Hematopoietic multipotent progenitor cell treated with erythropoietin and hydrocortisone succinate and interleukin-3 and kit ligand, for 4 days (in vitro differentiated cells): ENCODE results near the gene MINDY4.

ENCODE experiments used
- DNase-seq: peaks from one replicate; pipeline ENCODE4 v3.0.0-alpha.2; 2015

MINDY4 gene

GRCh38 chr7:30859202-30859939 is 88.2 kb downstream of the MINDY4 start:
- no peak for DNase-seq

- DNase-seq = no peak
Measured at GRCh38 chr7:30859940-30860496, 88.8 kb downstream of the MINDY4 start.

GRCh38 chr7:30861612-30862011 is 90.4 kb downstream of the MINDY4 start:
- DNase-seq = no peak

GRCh38 chr7:30862995-30863705 is 91.9 kb downstream of the MINDY4 start:
- no peak for DNase-seq

GRCh38 chr7:30863706-30864035 is 92.5 kb downstream of the MINDY4 start:
- DNase-seq = no peak

GRCh38 chr7:30864101-30864500 is 92.9 kb downstream of the MINDY4 start:
- DNase-seq = no peak

- no peak for DNase-seq
Measured at GRCh38 chr7:30865076-30865475, 93.9 kb downstream of the MINDY4 start.

- DNase-seq = no peak
Measured at GRCh38 chr7:30865821-30866220, 94.6 kb downstream of the MINDY4 start.

GRCh38 chr7:30866939-30867338 is 95.7 kb downstream of the MINDY4 start:
- DNase-seq = no peak

GRCh38 chr7:30867483-30867882 is 96.3 kb downstream of the MINDY4 start:
- DNase-seq = no peak

- DNase-seq = no peak
Measured at GRCh38 chr7:30869794-30870611, 98.8 kb downstream of the MINDY4 start.

GRCh38 chr7:30870821-30871518 is 99.8 kb downstream of the MINDY4 start:
- no peak for DNase-seq

GRCh38 chr7:30871655-30872054 is 100.4 kb downstream of the MINDY4 start:
- no peak for DNase-seq

GRCh38 chr7:30873207-30873606 is 102.0 kb downstream of the MINDY4 start:
- DNase-seq = no peak

- DNase-seq = no peak
Measured at GRCh38 chr7:30873656-30874055, 102.4 kb downstream of the MINDY4 start.

GRCh38 chr7:30874656-30875302 is 103.6 kb downstream of the MINDY4 start:
- no peak for DNase-seq

GRCh38 chr7:30877015-30877769 is 106.0 kb downstream of the MINDY4 start:
- DNase-seq = no peak

- DNase-seq = no peak
Measured at GRCh38 chr7:30877993-30878392, 106.8 kb downstream of the MINDY4 start.

- DNase-seq = no peak
Measured at GRCh38 chr7:30879139-30880124, 108.2 kb downstream of the MINDY4 start.

GRCh38 chr7:30880125-30880720 is 109.0 kb downstream of the MINDY4 start:
- no peak for DNase-seq
